K562 (cell line): ENCODE results near the gene FAM107B. TPM values are rescaled to one million over a fixed set of nuclear protein-coding genes. Genes with fewer than 3 reads are reported as not detected.

Experiments used
- ATAC-seq: fragments of 200-7000 bp; cut with Tn5 transposase; 3 replicates; pipeline ENCODE4 v1.9.1; 2020; ENCODE audit warnings: moderate library complexity
- BruUV-seq: library from RNA; stranded (reverse); fragments of 400-500 nt; replicated peaks from 2 replicates; lab custom pipeline; 2021; lab: Mats Ljungman, UMichigan
- CTCF ChIA-PET: fragments of 300-600 bp; formaldehyde crosslinking; extraction: SDS; loops from one replicate; lab custom pipeline; 2021; ENCODE audit warnings: low intra/inter-chr PET ratio; lab: Yijun Ruan, JAX
- POLR2A ChIA-PET: fragments of 300-600, 350-650 bp; sonication (Branson Sonifier 250); formaldehyde crosslinking; extraction: SDS; loops from one replicate; lab custom pipeline; 2021; ENCODE audit warnings: antibody characterized with exemption, inconsistent platforms; lab: Yijun Ruan, JAX
- DNase-seq, 4 experiments: peaks; one replicate each; pipeline versions ENCODE4 v3.0.0 to v3.0.0-alpha.2; 2011 to 2018; ENCODE audit warnings: low spot score in 3 of 4, mixed read lengths in 3 of 4; ENCODE audit errors: extremely low read depth in 1 of 4
- FAIRE-seq: peaks from 2 replicates; lab custom pipeline; 2011; peaks lifted over from hg19 to GRCh38; lab: Jason Lieb, UNC
- H2AFZ ChIP-seq: 2 replicates; pipeline ENCODE4 v1.6.0; 2011; ENCODE audit warnings: low read depth, low read length, control low read depth, inconsistent platforms
- H3K27ac ChIP-seq: fragments of 200-600 bp; 3 replicates; pipeline ENCODE4 v1.8.0; 2011; ENCODE audit warnings: low read depth, mild to moderate bottlenecking, control low read depth, inconsistent platforms, low read length, moderate library complexity, mixed read lengths; ENCODE audit errors: extremely low read depth
- H3K27me3 ChIP-seq, 2 experiments: fragments of 300-600 bp in 1 of 2; 2 replicates in 1 of 2; 3 replicates in 1 of 2; pipeline versions ENCODE4 v1.6.0 to v1.8.0; 2011; ENCODE audit warnings: inconsistent platforms in 2 of 2, low read length in 2 of 2, mild to moderate bottlenecking in 1 of 2, mixed read lengths in 1 of 2, moderate library complexity in 1 of 2; ENCODE audit not compliant: control insufficient read depth in 2 of 2, insufficient read depth in 2 of 2
- H3K36me3 ChIP-seq: fragments of 300-600 bp; 3 replicates; pipeline ENCODE4 v1.8.0; 2011; ENCODE audit warnings: mild to moderate bottlenecking, low read length, inconsistent platforms; ENCODE audit not compliant: control insufficient read depth, insufficient read depth
- H3K4me1 ChIP-seq, 2 experiments: fragments of 200-600 bp in 1 of 2; replicated peaks in 1 of 2; 2 replicates in 1 of 2; 3 replicates in 1 of 2; pipeline versions ENCODE4 v1.5.1 to v1.8.0; 2011; ENCODE audit warnings: inconsistent platforms in 2 of 2, low read length in 2 of 2, mild to moderate bottlenecking in 1 of 2, mixed read lengths in 1 of 2, moderate library complexity in 1 of 2; ENCODE audit not compliant: control insufficient read depth in 2 of 2, insufficient read depth in 2 of 2
- H3K4me2 ChIP-seq: 2 replicates; pipeline ENCODE4 v1.6.1; 2011; ENCODE audit warnings: low read length, control low read depth, inconsistent platforms, mixed read lengths; ENCODE audit not compliant: insufficient read depth
- H3K4me3 ChIP-seq: fragments of 200-600 bp; sonication (generic), shearing (Covaris generic); 2 replicates; pipeline ENCODE4 v1.5.1; 2016; ENCODE audit warnings: control low read depth, inconsistent platforms
- H3K79me2 ChIP-seq: fragments of 200-600 bp; 3 replicates; pipeline ENCODE4 v1.8.0; 2011; ENCODE audit warnings: low read length, inconsistent platforms; ENCODE audit not compliant: control insufficient read depth, insufficient read depth
- H3K9ac ChIP-seq, 2 experiments: 2 replicates each; pipeline versions ENCODE4 v1.6.0 to v1.6.1; 2011; ENCODE audit warnings: low read depth in 2 of 2, low read length in 2 of 2, control low read depth in 1 of 2, inconsistent platforms in 1 of 2, mild to moderate bottlenecking in 1 of 2, mixed read lengths in 1 of 2; ENCODE audit not compliant: insufficient read depth in 1 of 2
- H3K9me1 ChIP-seq: one replicate; pipeline ENCODE4 v1.6.0; 2011; ENCODE audit warnings: inconsistent platforms, mild to moderate bottlenecking, low read length, moderate library complexity; ENCODE audit not compliant: control insufficient read depth, insufficient read depth
- H3K9me3 ChIP-seq: replicated peaks from 2 replicates; pipeline ENCODE4 v1.5.1; 2011; ENCODE audit warnings: low read depth, low read length, inconsistent platforms; ENCODE audit not compliant: control insufficient read depth, insufficient read depth
- H4K20me1 ChIP-seq: replicated peaks from 2 replicates; pipeline ENCODE4 v1.6.1; 2011; ENCODE audit warnings: low read length, inconsistent platforms, mixed read lengths; ENCODE audit not compliant: control insufficient read depth, insufficient read depth
- ARID1B ChIP-seq: fragments of 450-650 bp; IDR thresholded peaks from 2 replicates; pipeline ENCODE4 v1.6.1; 2016; ENCODE audit warnings: antibody characterized with exemption, mild to moderate bottlenecking, inconsistent platforms
- E2F3 ChIP-seq: fragments of 250-450 bp; sonication (Bioruptor Pico); IDR thresholded peaks from 2 replicates; pipeline ENCODE4 v1.4.0; 2020; ENCODE audit warnings: mild to moderate bottlenecking
- FOXM1 ChIP-seq, 2 experiments: fragments of 450-650 bp in 1 of 2; sonication (generic) in 1 of 2; formaldehyde crosslinking in 1 of 2; IDR thresholded peaks; 2 replicates each; pipeline versions ENCODE4 v1.6.1 to v1.9.0; 2017 to 2022; ENCODE audit warnings: low read depth in 2 of 2, mild to moderate bottlenecking in 2 of 2, missing genetic modification reagents in 1 of 2, moderate library complexity in 1 of 2
- GATAD2B ChIP-seq: fragments of 450-650 bp; IDR thresholded peaks from 2 replicates; pipeline ENCODE4 v1.6.1; 2017; ENCODE audit warnings: mild to moderate bottlenecking, borderline replicate concordance
- HDAC6 ChIP-seq: IDR thresholded peaks from 2 replicates; pipeline ENCODE4 v1.6.1; 2012; ENCODE audit warnings: low read depth, mild to moderate bottlenecking, control low read depth, inconsistent platforms, low read length, moderate library complexity
- HOXB6 ChIP-seq: fragments of 250-450 bp; sonication (Bioruptor Pico); IDR thresholded peaks from 2 replicates; pipeline ENCODE4 v1.5.1; 2022; ENCODE audit warnings: mild to moderate bottlenecking, borderline replicate concordance
- KLF1 ChIP-seq: fragments of 450-650 bp; IDR thresholded peaks from 2 replicates; pipeline ENCODE4 v1.6.1; 2016; ENCODE audit warnings: missing genetic modification characterization, missing compliant biosample characterization
- MIER1 ChIP-seq: fragments of 450-650 bp; IDR thresholded peaks from 2 replicates; pipeline ENCODE4 v1.6.1; 2016; ENCODE audit warnings: antibody characterized with exemption, mild to moderate bottlenecking, low read depth
- PURB ChIP-seq: sonication (generic); formaldehyde crosslinking; IDR thresholded peaks from 2 replicates; pipeline ENCODE4 v1.9.0; 2021; ENCODE audit warnings: low read depth, mild to moderate bottlenecking, missing genetic modification reagents
- RFX1 ChIP-seq: fragments of 450-650 bp; IDR thresholded peaks from 2 replicates; pipeline ENCODE4 v1.6.1; 2016; ENCODE audit warnings: mild to moderate bottlenecking, moderate library complexity
- SREBF2 ChIP-seq: sonication (generic); formaldehyde crosslinking; IDR thresholded peaks from 2 replicates; pipeline ENCODE4 v1.4.0; 2020; ENCODE audit warnings: mild to moderate bottlenecking, missing genetic modification reagents
- SRF ChIP-seq, 2 experiments: fragments of 250-450, 450-650 bp in 1 of 2; sonication (Bioruptor Pico) in 1 of 2; sonication (generic) in 1 of 2; formaldehyde crosslinking; IDR thresholded peaks; 2 replicates each; pipeline versions ENCODE4 v1.5.0 to v1.5.1; 2020 to 2022; ENCODE audit warnings: mild to moderate bottlenecking in 1 of 2, missing genetic modification reagents in 1 of 2
- ZNF143 ChIP-seq: sonication (generic); formaldehyde crosslinking; IDR thresholded peaks from 2 replicates; pipeline ENCODE4 v1.9.0; 2022; ENCODE audit warnings: mild to moderate bottlenecking, missing genetic modification reagents
- ZNF445 ChIP-seq: fragments of 250-450 bp; sonication (Bioruptor Pico); IDR thresholded peaks from 2 replicates; pipeline ENCODE4 v1.4.0; 2020; ENCODE audit warnings: low read depth, mild to moderate bottlenecking, moderate library complexity
- WGBS: fragments of 100-300 bp; shearing (Covaris generic); methylation state at CpG from one replicate; pipeline ENCODE4 v1.1.6; 2016; ENCODE audit warnings: low coverage, mixed read lengths; ENCODE audit not compliant: insufficient coverage; ENCODE audit errors: missing lambda C conversion rate; 5-methylcytosine and 5-hydroxymethylcytosine counted together
- in situ Hi-C: fragments of 300-500 bp; cut with MboI; formaldehyde crosslinking; loops from 4 replicates; pipeline ENCODE4 v1.15.0; 2018; ENCODE audit warnings: inconsistent platforms, mixed read lengths
- intact Hi-C: fragments of 100-400 bp; cut with micrococcal nuclease; formaldehyde crosslinking; loops from 2 replicates; pipeline ENCODE4 v1.14.2; 2022
- polyA plus RNA-seq, 8 experiments: library from polyadenylated mRNA; depleted of rRNA in 4 of 8; stranded (reverse) in 5 of 8; unstranded in 3 of 8; fragments of >200 nt; fragmentation: Nextera tagmentation in 2 of 8; fragmentation: Illumina TruSeq in 1 of 8; extraction: Ambion mirVana in 2 of 8; extraction: Trizol in 1 of 8; gene quantifications; 2 replicates each; pipeline versions ENCODE4 v1.2.1 to v1.2.3, GENCODE V29; 2011 to 2014; ENCODE audit warnings: inconsistent platforms in 1 of 8, missing spikeins in 1 of 8
- total RNA-seq, 7 experiments: library from RNA; depleted of rRNA in 6 of 7; stranded (reverse); fragments of >200 nt in 6 of 7; fragmentation: Illumina TruSeq in 2 of 7; extraction: Trizol in 2 of 7; gene quantifications; 2 replicates each; pipeline versions ENCODE4 v1.2.1 to v1.2.3, GENCODE V29; 2011 to 2021; ENCODE audit warnings: low replicate concordance in 1 of 7

FAM107B gene
- total and polyA plus RNA-seq, 9 of the 15 experiments (the other 6 are each of a cell fraction or from before 2014, with no cell fraction given): 0.40 to 2.8 (median 1.4) TPM

DNA sequence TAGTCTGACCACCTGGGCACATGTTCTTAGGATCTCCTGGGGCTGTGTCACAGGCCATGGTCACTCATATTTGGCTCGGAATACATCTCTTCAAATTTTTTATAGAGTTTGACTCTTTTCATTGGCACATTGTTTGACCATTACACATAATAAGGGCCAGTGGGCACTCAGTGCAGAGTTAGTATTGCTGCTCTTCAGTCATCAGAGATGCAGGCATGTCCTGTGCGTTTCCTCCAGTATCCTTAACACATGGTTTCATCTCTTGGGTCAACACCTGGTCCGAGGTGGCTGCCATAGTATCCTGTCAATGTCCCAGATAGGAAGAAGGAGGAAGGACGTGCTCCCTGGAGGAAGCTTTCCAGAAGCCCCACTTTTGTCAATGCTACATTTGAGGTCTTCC is 125.0 kb downstream of the FAM107B start:
- FAIRE-seq: no peak
- in situ Hi-C loops (no loop called here), intact Hi-C loops (no loop called here)
- ChIA-PET CTCF (no interaction called here), POLR2A (no interaction called here)
- H3K4me3 ChIP-seq: no peak overlapping the region
- no peaks in the 10 kb centered on the region for H3K4me1 ChIP-seq
- no peak for ATAC-seq
- no peaks in the 10 kb centered on the region for H3K79me2 ChIP-seq
- H3K9me1 ChIP-seq: no peaks in the 10 kb centered on the region
- H3K9me3 ChIP-seq: no peaks in the 10 kb centered on the region
- no peaks in the 10 kb centered on the region for H4K20me1 ChIP-seq
- no peak overlapping the region for H2AFZ ChIP-seq
- no peak for DNase-seq
- TF ChIP-seq SREBF2 (CRISPR knock-in tag) (no peak), MIER1 (no peak), GATAD2B (no peak), HOXB6 (CRISPR knock-in tag) (no peak), KLF1 (no peak), PURB (CRISPR knock-in tag) (no peak), FOXM1 (IDR thresholded peaks at IDR 0.05; ENCODE audit: low read depth) (no peak), FOXM1 (CRISPR knock-in tag; IDR thresholded peaks at IDR 0.05; ENCODE audit: low read depth) (no peak), HDAC6 (no peak), RFX1 (no peak), ZNF143 (no peak), ZNF445 (CRISPR knock-in tag) (no peak), ARID1B (no peak), SRF (CRISPR knock-in tag; IDR thresholded peaks at IDR 0.05) (no peak), E2F3 (no peak)
- TF ChIP-seq, all 486 proteins: peak for 0
- H3K9ac ChIP-seq: no peak overlapping the region
- no peaks in the 10 kb centered on the region for H3K36me3 ChIP-seq
- no peak overlapping the region for H3K27ac ChIP-seq
- H3K4me2 ChIP-seq: no peak overlapping the region
- 2% methylated on average over 4 of the region's 4 CpGs for WGBS
- H3K27me3 ChIP-seq: peaks cover 9 to 10% of the 10 kb centered on the region in 2 experiments; a peak in 3 of 5 replicates
- no TSS peak for BruUV-seq
